HEK293 (cell line): ENCODE results near the gene CAPN10.

Experiments used
- ZNF561 ChIP-seq: fragments of 450-650 bp; IDR thresholded peaks from 2 replicates; pipeline ENCODE4 v1.5.1; 2018; ENCODE audit warnings: missing biosample characterization, missing genetic modification characterization, borderline replicate concordance
- ZNF600 ChIP-seq: fragments of 450-650 bp; formaldehyde crosslinking; IDR thresholded peaks from 2 replicates; pipeline ENCODE4 v1.5.1; 2016; ENCODE audit warnings: missing biosample characterization, missing genetic modification characterization
- ZNF843 ChIP-seq: fragments of 450-650 bp; formaldehyde crosslinking; IDR thresholded peaks from 2 replicates; pipeline ENCODE4 v1.5.1; 2016; ENCODE audit warnings: missing biosample characterization, missing genetic modification characterization

GRCh38 chr2:240603846-240604245 lies 17.3 kb downstream of the CAPN10 start:
- TF ChIP-seq ZNF561 = no peak
- no peak for TF ChIP-seq ZNF600 (tag by site-specific recombination)
- TF ChIP-seq ZNF843 (tag by site-specific recombination) = no peak
